Panc1 (cell line): ENCODE results near the gene JAKMIP3. TPM values are rescaled to one million over a fixed set of nuclear protein-coding genes. Genes with fewer than 3 reads are reported as not detected.

ENCODE experiments used
- ATAC-seq: fragments of 200-7000 bp; cut with Tn5 transposase; 2 replicates; pipeline ENCODE4 v1.9.1; 2020; ENCODE audit warnings: mild to moderate bottlenecking, moderate library complexity
- BruUV-seq: library from RNA; stranded (reverse); fragments of 400-500 nt; replicated peaks from 2 replicates; lab custom pipeline; 2021; lab: Mats Ljungman, UMichigan
- CTCF ChIA-PET: fragments of 300-600 bp; sonication (Branson Sonifier 250); formaldehyde crosslinking; loops from one replicate; lab custom pipeline; 2022; ENCODE audit warnings: antibody characterized with exemption; lab: Charles Lee
- POLR2A ChIA-PET: fragments of 300-600 bp; sonication (Branson Sonifier 250); formaldehyde crosslinking; loops from one replicate; lab custom pipeline; 2022; ENCODE audit warnings: antibody characterized with exemption; lab: Charles Lee
- DNase-seq: peaks from one replicate; pipeline ENCODE4 v3.0.0-alpha.2; 2010; ENCODE audit warnings: low read depth, low spot score
- H3K27ac ChIP-seq: 2 replicates; pipeline ENCODE4 v1.5.1; 2011; ENCODE audit warnings: mild to moderate bottlenecking, low read length, inconsistent platforms
- H3K27me3 ChIP-seq: fragments of 200-500 bp; sonication (Bioruptor generic); 2 replicates; pipeline ENCODE4 v1.6.0; 2014; ENCODE audit warnings: low read length, inconsistent platforms; ENCODE audit not compliant: control insufficient read depth, insufficient read depth
- H3K36me3 ChIP-seq: fragments of 200-500 bp; sonication (Bioruptor generic); 2 replicates; pipeline ENCODE4 v1.5.1; 2014; ENCODE audit warnings: inconsistent platforms, mild to moderate bottlenecking, low read length, moderate library complexity; ENCODE audit not compliant: control insufficient read depth, insufficient read depth
- H3K4me1 ChIP-seq: 2 replicates; pipeline ENCODE4 v1.5.1; 2011; ENCODE audit warnings: inconsistent platforms, mild to moderate bottlenecking, low read length, moderate library complexity; ENCODE audit not compliant: control insufficient read depth, insufficient read depth
- H3K4me3 ChIP-seq, 2 experiments: 2 replicates each; pipeline ENCODE4 v1.5.1; 2011 to 2012; ENCODE audit warnings: low read depth in 2 of 2, low read length in 2 of 2, mild to moderate bottlenecking in 2 of 2, inconsistent platforms in 1 of 2, moderate library complexity in 1 of 2
- H3K9me3 ChIP-seq: fragments of 200-500 bp; sonication (Bioruptor generic); 2 replicates; pipeline ENCODE4 v1.5.1; 2014; ENCODE audit warnings: low read depth, mild to moderate bottlenecking, inconsistent platforms, low read length, moderate library complexity; ENCODE audit not compliant: control insufficient read depth, insufficient read depth
- POLR2AphosphoS5 ChIP-seq: IDR thresholded peaks from 2 replicates; pipeline ENCODE4 v1.6.1; 2012; ENCODE audit warnings: mild to moderate bottlenecking, low read depth, low read length, moderate library complexity
- SIN3A ChIP-seq: IDR thresholded peaks from 2 replicates; pipeline ENCODE4 v1.6.1; 2012; ENCODE audit warnings: low read depth, mild to moderate bottlenecking, low read length, moderate library complexity, borderline replicate concordance; ENCODE audit not compliant: insufficient read depth
- TCF7L2 ChIP-seq: IDR thresholded peaks from 2 replicates; pipeline ENCODE4 v1.6.1; 2011; ENCODE audit warnings: mild to moderate bottlenecking, low read depth, low read length, inconsistent platforms
- in situ Hi-C: cut with HindIII; loops from 2 replicates; pipeline ENCODE4 v1.10.0; 2016; ENCODE audit warnings: low sequenced_read_pairs, low pct_unique_long_range_greater_than_20kb
- intact Hi-C: fragments of 100-400 bp; cut with micrococcal nuclease; formaldehyde crosslinking; loops from one replicate; pipeline ENCODE4 v1.10.0; 2022; ENCODE audit not compliant: unreplicated experiment
- total RNA-seq: library from RNA; stranded (reverse); gene quantifications from one replicate; pipeline ENCODE4 v1.2.1, GENCODE V29; 2021; ENCODE audit not compliant: unreplicated experiment
- TF ChIP-seq, protein P1 (sequence below), 2 experiments: IDR thresholded peaks; 2 replicates each; pipeline ENCODE4 v1.6.1; 2011 to 2012; ENCODE audit warnings: low read depth in 2 of 2, control low read depth in 1 of 2, low read length in 1 of 2, mild to moderate bottlenecking in 1 of 2, moderate library complexity in 1 of 2; ENCODE audit not compliant: insufficient read depth in 1 of 2
- TF ChIP-seq, protein P2 (sequence below): fragments of 450-650 bp; IDR thresholded peaks from 2 replicates; pipeline ENCODE4 v1.5.1; 2017; ENCODE audit warnings: mild to moderate bottlenecking

The JAKMIP3 gene
- total RNA-seq, 1 experiment from 2014 or later: 1.5 TPM

DNA sequence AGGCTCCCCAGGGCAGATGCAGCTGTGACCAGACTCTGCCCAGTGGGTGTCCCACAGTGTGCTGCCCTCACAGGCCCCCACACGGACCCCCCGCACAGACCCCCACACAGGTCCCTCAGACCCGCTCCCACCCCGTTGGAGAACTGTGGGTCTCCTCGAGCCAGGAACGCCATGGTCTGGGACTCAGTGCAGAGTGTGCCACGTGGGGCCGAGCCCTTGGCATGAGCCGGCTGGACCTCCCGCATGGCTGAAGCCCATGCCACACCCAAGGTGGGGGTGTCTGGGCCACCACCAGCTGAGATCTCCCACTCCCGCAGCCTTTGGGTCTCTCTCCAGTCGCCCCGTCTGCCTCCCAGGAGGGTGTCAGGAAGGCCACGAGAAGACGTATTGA lies 34.3 kb downstream of the JAKMIP3 start:
- POLR2A ChIA-PET: no interaction called here
- CTCF ChIA-PET: no interaction called here

DNA sequence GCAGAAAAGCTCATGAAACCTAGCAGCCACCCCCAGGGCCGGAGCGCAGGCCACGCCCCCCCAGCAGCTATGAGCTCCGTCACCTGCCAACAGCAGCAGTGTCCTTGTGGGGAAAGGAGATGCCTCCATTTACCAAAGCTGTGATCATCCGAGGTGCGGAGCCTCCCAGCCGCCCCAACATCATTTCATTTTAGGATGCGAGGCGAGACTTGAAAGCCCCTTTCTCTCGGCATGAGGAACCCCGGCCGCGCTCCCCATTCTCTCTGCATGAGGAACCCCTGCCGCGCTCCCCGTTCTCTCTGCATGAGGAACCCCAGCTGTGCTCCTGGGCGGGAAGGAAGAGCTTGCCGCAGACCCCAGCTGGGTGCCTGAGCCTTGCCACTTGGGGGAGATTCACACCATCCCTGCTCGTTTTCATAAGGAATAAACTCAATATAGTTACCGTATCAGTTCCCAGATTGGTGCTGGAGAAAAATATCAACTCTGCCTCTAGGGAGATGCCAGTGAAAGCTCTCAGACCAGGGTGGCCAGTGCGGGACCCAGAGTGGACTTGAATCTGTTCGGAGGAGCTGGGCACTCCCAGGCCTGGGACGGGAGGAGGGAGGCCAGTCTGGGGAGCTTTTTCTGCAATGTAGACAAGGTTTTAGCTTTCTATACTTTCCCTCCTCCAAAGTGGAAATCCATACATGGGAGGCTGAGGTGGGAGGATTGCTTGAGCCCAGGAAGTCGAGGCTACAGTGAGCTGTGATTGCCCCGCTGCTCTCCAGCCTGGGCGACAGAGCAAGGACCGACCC lies 35.0 kb downstream of the JAKMIP3 start:
- DNase-seq (no peak), ATAC-seq (no peak)
- in situ Hi-C loops: no loop called here
- H3K27ac ChIP-seq: no peak overlapping the region
- ChIA-PET POLR2A (no interaction called here), CTCF (no interaction called here)
- H3K4me3 ChIP-seq: no peak overlapping the region
- H3K9me3 ChIP-seq: no peaks in the 10 kb centered on the region
- no peaks in the 10 kb centered on the region for H3K36me3 ChIP-seq
- H3K4me1 ChIP-seq: peaks cover 12% of the 10 kb centered on the region
- BruUV-seq: no TSS peak
- intact Hi-C loops: no loop called here
- no peaks in the 10 kb centered on the region for H3K27me3 ChIP-seq
- TF ChIP-seq SIN3A (no peak), POLR2AphosphoS5 (no peak), TCF7L2 (no peak)
- TF ChIP-seq, protein P1, sequence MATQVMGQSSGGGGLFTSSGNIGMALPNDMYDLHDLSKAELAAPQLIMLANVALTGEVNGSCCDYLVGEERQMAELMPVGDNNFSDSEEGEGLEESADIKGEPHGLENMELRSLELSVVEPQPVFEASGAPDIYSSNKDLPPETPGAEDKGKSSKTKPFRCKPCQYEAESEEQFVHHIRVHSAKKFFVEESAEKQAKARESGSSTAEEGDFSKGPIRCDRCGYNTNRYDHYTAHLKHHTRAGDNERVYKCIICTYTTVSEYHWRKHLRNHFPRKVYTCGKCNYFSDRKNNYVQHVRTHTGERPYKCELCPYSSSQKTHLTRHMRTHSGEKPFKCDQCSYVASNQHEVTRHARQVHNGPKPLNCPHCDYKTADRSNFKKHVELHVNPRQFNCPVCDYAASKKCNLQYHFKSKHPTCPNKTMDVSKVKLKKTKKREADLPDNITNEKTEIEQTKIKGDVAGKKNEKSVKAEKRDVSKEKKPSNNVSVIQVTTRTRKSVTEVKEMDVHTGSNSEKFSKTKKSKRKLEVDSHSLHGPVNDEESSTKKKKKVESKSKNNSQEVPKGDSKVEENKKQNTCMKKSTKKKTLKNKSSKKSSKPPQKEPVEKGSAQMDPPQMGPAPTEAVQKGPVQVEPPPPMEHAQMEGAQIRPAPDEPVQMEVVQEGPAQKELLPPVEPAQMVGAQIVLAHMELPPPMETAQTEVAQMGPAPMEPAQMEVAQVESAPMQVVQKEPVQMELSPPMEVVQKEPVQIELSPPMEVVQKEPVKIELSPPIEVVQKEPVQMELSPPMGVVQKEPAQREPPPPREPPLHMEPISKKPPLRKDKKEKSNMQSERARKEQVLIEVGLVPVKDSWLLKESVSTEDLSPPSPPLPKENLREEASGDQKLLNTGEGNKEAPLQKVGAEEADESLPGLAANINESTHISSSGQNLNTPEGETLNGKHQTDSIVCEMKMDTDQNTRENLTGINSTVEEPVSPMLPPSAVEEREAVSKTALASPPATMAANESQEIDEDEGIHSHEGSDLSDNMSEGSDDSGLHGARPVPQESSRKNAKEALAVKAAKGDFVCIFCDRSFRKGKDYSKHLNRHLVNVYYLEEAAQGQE (IDR thresholded peaks at IDR 0.05; ENCODE audit: insufficient read depth in 1 of 2, low read depth in 2 of 2, low read length in 1 of 2): no peak
- TF ChIP-seq, protein P2, sequence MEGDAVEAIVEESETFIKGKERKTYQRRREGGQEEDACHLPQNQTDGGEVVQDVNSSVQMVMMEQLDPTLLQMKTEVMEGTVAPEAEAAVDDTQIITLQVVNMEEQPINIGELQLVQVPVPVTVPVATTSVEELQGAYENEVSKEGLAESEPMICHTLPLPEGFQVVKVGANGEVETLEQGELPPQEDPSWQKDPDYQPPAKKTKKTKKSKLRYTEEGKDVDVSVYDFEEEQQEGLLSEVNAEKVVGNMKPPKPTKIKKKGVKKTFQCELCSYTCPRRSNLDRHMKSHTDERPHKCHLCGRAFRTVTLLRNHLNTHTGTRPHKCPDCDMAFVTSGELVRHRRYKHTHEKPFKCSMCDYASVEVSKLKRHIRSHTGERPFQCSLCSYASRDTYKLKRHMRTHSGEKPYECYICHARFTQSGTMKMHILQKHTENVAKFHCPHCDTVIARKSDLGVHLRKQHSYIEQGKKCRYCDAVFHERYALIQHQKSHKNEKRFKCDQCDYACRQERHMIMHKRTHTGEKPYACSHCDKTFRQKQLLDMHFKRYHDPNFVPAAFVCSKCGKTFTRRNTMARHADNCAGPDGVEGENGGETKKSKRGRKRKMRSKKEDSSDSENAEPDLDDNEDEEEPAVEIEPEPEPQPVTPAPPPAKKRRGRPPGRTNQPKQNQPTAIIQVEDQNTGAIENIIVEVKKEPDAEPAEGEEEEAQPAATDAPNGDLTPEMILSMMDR: no peak

More for the DNA sequence above, 34.3 kb downstream of the JAKMIP3 start:
- DNase-seq (no peak), ATAC-seq (no peak)
- no TSS peak for BruUV-seq
- TF ChIP-seq TCF7L2 (no peak), SIN3A (no peak), POLR2AphosphoS5 (no peak)
- TF ChIP-seq, protein P2: no peak
- TF ChIP-seq, protein P1 (IDR thresholded peaks at IDR 0.05; ENCODE audit: insufficient read depth in 1 of 2, low read depth in 2 of 2, low read length in 1 of 2): no peak
- H3K27ac ChIP-seq: no peak overlapping the region
- intact Hi-C loops (no loop called here), in situ Hi-C loops (no loop called here)
- no peaks in the 10 kb centered on the region for H3K27me3 ChIP-seq
- H3K36me3 ChIP-seq: no peaks in the 10 kb centered on the region
- peaks cover 19% of the 10 kb centered on the region for H3K4me1 ChIP-seq
- H3K9me3 ChIP-seq: no peaks in the 10 kb centered on the region
- no peak overlapping the region for H3K4me3 ChIP-seq
